ENCODE data around the gene EPM2AIP1. TPM values are rescaled to one million over a fixed set of nuclear protein-coding genes. Genes with fewer than 3 reads are reported as not detected.

Gene EPM2AIP1
- total RNA-seq, 1 donor from 2014 or later = 16.5 TPM

GRCh38 chr3:37015642-37016041 is 22.7 kb upstream of the EPM2AIP1 start:
- H2AFZ ChIP-seq (ENCODE audit: low read depth, low read length) = no peak overlapping the region
- Mint-ChIP-seq H3K27me3 (ENCODE audit: low read depth, unreplicated experiment) (no peaks in the 10 kb centered on the region), H3K4me1 (ENCODE audit: low read depth, unreplicated experiment) (no peaks in the 10 kb centered on the region), H3K36me3 (ENCODE audit: low read depth, unreplicated experiment) (peaks cover 26% of the 10 kb centered on the region), H3K9me3 (ENCODE audit: unreplicated experiment) (no peaks in the 10 kb centered on the region), H3K27ac (ENCODE audit: unreplicated experiment) (no peak overlapping the region), H3K4me3 (ENCODE audit: unreplicated experiment) (no peak overlapping the region)
- FAIRE-seq (no peak), DNase-seq (ENCODE audit: low read depth) (no peak)
- no peaks in the 10 kb centered on the region for H3K79me2 ChIP-seq (ENCODE audit: insufficient read depth, low read length)
- no peaks in the 10 kb centered on the region for H3K9me3 ChIP-seq (ENCODE audit: insufficient read depth, low read depth, low read length)
- no peak overlapping the region for H3K27ac ChIP-seq (ENCODE audit: low read depth, low read length)
- H3K27me3 ChIP-seq (ENCODE audit: insufficient read depth, low read length) = no peaks in the 10 kb centered on the region
- no peaks in the 10 kb centered on the region for H4K20me1 ChIP-seq (ENCODE audit: insufficient read depth, low read length)
- no peak overlapping the region for H3K9ac ChIP-seq (ENCODE audit: low read length)
- H3K4me1 ChIP-seq (ENCODE audit: insufficient read depth, low read length) = no peaks in the 10 kb centered on the region
- no peak overlapping the region for H3K4me3 ChIP-seq (ENCODE audit: insufficient read depth, low read depth, low read length)
- H3K36me3 ChIP-seq (ENCODE audit: insufficient read depth, low read length) = peaks cover 58% of the 10 kb centered on the region
- H3K4me2 ChIP-seq (ENCODE audit: low read length) = no peak overlapping the region
- TF ChIP-seq EZH2 (IDR thresholded peaks at IDR 0.05; ENCODE audit: insufficient read depth, low read length) = no peak
- no peak for TF ChIP-seq CTCF (IDR thresholded peaks at IDR 0.05; ENCODE audit: insufficient read depth, low read depth, low read length)

- Histone ChIP-seq H3K9ac (ENCODE audit: low read length) (no peak overlapping the region), H3K27ac (ENCODE audit: low read depth, low read length) (no peak overlapping the region), H3K4me1 (ENCODE audit: insufficient read depth, low read length) (no peaks in the 10 kb centered on the region), H3K36me3 (ENCODE audit: insufficient read depth, low read length) (peaks cover 50% of the 10 kb centered on the region), H3K79me2 (ENCODE audit: insufficient read depth, low read length) (no peaks in the 10 kb centered on the region), H3K4me3 (ENCODE audit: insufficient read depth, low read depth, low read length) (no peak overlapping the region), H2AFZ (ENCODE audit: low read depth, low read length) (no peak overlapping the region), H3K9me3 (ENCODE audit: insufficient read depth, low read depth, low read length) (no peaks in the 10 kb centered on the region), H4K20me1 (ENCODE audit: insufficient read depth, low read length) (no peaks in the 10 kb centered on the region), H3K4me2 (ENCODE audit: low read length) (no peak overlapping the region), H3K27me3 (ENCODE audit: insufficient read depth, low read length) (no peaks in the 10 kb centered on the region)
- Mint-ChIP-seq H3K4me3 (ENCODE audit: unreplicated experiment) (no peak overlapping the region), H3K36me3 (ENCODE audit: low read depth, unreplicated experiment) (peaks cover 20% of the 10 kb centered on the region), H3K9me3 (ENCODE audit: unreplicated experiment) (no peaks in the 10 kb centered on the region), H3K4me1 (ENCODE audit: low read depth, unreplicated experiment) (no peaks in the 10 kb centered on the region), H3K27me3 (ENCODE audit: low read depth, unreplicated experiment) (no peaks in the 10 kb centered on the region), H3K27ac (ENCODE audit: unreplicated experiment) (no peak overlapping the region)
- FAIRE-seq = no peak
- TF ChIP-seq EZH2 (IDR thresholded peaks at IDR 0.05; ENCODE audit: insufficient read depth, low read length) (no peak), CTCF (IDR thresholded peaks at IDR 0.05; ENCODE audit: insufficient read depth, low read depth, low read length) (no peak)
- DNase-seq (ENCODE audit: low read depth) = no peak
Measured at GRCh38 chr3:37014620-37015019, 21.7 kb upstream of the EPM2AIP1 start.

GRCh38 chr3:36993326-36994283 is 674 bp upstream of the EPM2AIP1 start, which contains the start of gene MLH1:
TSS of gene MLH1 (plus strand) at chr3:36993518. CDS start at chr3:36993548, 30 bp downstream.
- H3K36me3 ChIP-seq (ENCODE audit: insufficient read depth, low read length) = peaks cover 21% of the 10 kb centered on the region
- FAIRE-seq = peak; percentile 100

More at GRCh38 chr3:36993326-36994283, 674 bp upstream of the EPM2AIP1 start, which contains the start of gene MLH1:
- H3K4me1 Mint-ChIP-seq (ENCODE audit: low read depth, unreplicated experiment) = peaks cover 8% of the 10 kb centered on the region
- H3K27me3 Mint-ChIP-seq (ENCODE audit: low read depth, unreplicated experiment) = no peaks in the 10 kb centered on the region
- peak within 1 kb of the TSS; percentile 89 for H2AFZ ChIP-seq (ENCODE audit: low read depth, low read length)
- H3K4me3 Mint-ChIP-seq (ENCODE audit: unreplicated experiment) = no peak within 1 kb of the TSS
- no peak for TF ChIP-seq CTCF (IDR thresholded peaks at IDR 0.05; ENCODE audit: insufficient read depth, low read depth, low read length)
- no peak for TF ChIP-seq EZH2 (IDR thresholded peaks at IDR 0.05; ENCODE audit: insufficient read depth, low read length)
- peak within 1 kb of the TSS; percentile 89 for H3K4me3 ChIP-seq (ENCODE audit: insufficient read depth, low read depth, low read length)
- H3K36me3 Mint-ChIP-seq (ENCODE audit: low read depth, unreplicated experiment) = peaks cover 13% of the 10 kb centered on the region
- H3K4me2 ChIP-seq (ENCODE audit: low read length) = peak within 1 kb of the TSS; percentile 95
- H3K9me3 ChIP-seq (ENCODE audit: insufficient read depth, low read depth, low read length) = no peaks in the 10 kb centered on the region
- H3K79me2 ChIP-seq (ENCODE audit: insufficient read depth, low read length) = peaks cover 70% of the 10 kb centered on the region
- no peaks in the 10 kb centered on the region for H3K27me3 ChIP-seq (ENCODE audit: insufficient read depth, low read length)
- peak within 1 kb of the TSS; percentile 99 for H3K27ac ChIP-seq (ENCODE audit: low read depth, low read length)
- no peak within 1 kb of the TSS for H3K27ac Mint-ChIP-seq (ENCODE audit: unreplicated experiment)
- DNase-seq (ENCODE audit: low read depth) = peak; percentile 100
- H3K4me1 ChIP-seq (ENCODE audit: insufficient read depth, low read length) = peaks cover 21% of the 10 kb centered on the region
- no peaks in the 10 kb centered on the region for H3K9me3 Mint-ChIP-seq (ENCODE audit: unreplicated experiment)
- H4K20me1 ChIP-seq (ENCODE audit: insufficient read depth, low read length) = peaks cover 38% of the 10 kb centered on the region
- H3K9ac ChIP-seq (ENCODE audit: low read length) = peak within 1 kb of the TSS; percentile 94
